ENCODE data around the gene ZNF574.
A peak's percentile ranks its signal among the peaks of the same experiment; 100 is the strongest.

The ZNF574 gene

GRCh38 chr19:42108527-42109389 is 32.8 kb downstream of the ZNF574 start:
- DNase-seq: peak; percentile 81

- no peak for DNase-seq
These were observed 33.9 kb downstream of the ZNF574 start for GRCh38 chr19:42109896-42110295.

- no peak for DNase-seq
These were observed 34.7 kb downstream of the ZNF574 start for GRCh38 chr19:42110658-42111057.

GRCh38 chr19:42111384-42111783 is 35.4 kb downstream of the ZNF574 start:
- DNase-seq: no peak

GRCh38 chr19:42111811-42112210 is 35.8 kb downstream of the ZNF574 start:
- no peak for DNase-seq

GRCh38 chr19:42113641-42114348 is 37.8 kb downstream of the ZNF574 start:
- peak; percentile 40 for DNase-seq

GRCh38 chr19:42114412-42114811 is 38.4 kb downstream of the ZNF574 start:
- DNase-seq: peak; percentile 82

- no peak for DNase-seq
These were observed 39.3 kb downstream of the ZNF574 start for GRCh38 chr19:42115219-42115618.

GRCh38 chr19:42115705-42116104 is 39.7 kb downstream of the ZNF574 start:
- DNase-seq: no peak

- DNase-seq: no peak
These were observed 40.5 kb downstream of the ZNF574 start for GRCh38 chr19:42116308-42117075.

GRCh38 chr19:42117076-42117475 is 41.1 kb downstream of the ZNF574 start:
- no peak for DNase-seq

- DNase-seq: no peak
These were observed 44.5 kb downstream of the ZNF574 start for GRCh38 chr19:42120276-42120980.

- no peak for DNase-seq
These were observed 45.2 kb downstream of the ZNF574 start for GRCh38 chr19:42121036-42121621.

GRCh38 chr19:42121656-42122069 is 45.7 kb downstream of the ZNF574 start:
- DNase-seq: no peak

- DNase-seq: no peak
These were observed 47.0 kb downstream of the ZNF574 start for GRCh38 chr19:42122691-42123607.

- DNase-seq: no peak
These were observed 47.8 kb downstream of the ZNF574 start for GRCh38 chr19:42123765-42124164.

- no peak for DNase-seq
These were observed 48.5 kb downstream of the ZNF574 start for GRCh38 chr19:42124386-42124901.

- no peak for DNase-seq
These were observed 49.6 kb downstream of the ZNF574 start for GRCh38 chr19:42125536-42125935.

GRCh38 chr19:42126574-42126973 is 50.6 kb downstream of the ZNF574 start:
- DNase-seq: no peak

GRCh38 chr19:42129399-42130253 is 53.7 kb downstream of the ZNF574 start:
- no peak for DNase-seq
